ENCODE measurements around the gene GNG7. TPM values are rescaled to one million over a fixed set of nuclear protein-coding genes. Genes with fewer than 3 reads are reported as not detected.

The GNG7 gene
- total RNA-seq, 1 donor from 2014 or later, result 5.1 TPM

- Mint-ChIP-seq H3K4me3 (ENCODE audit: unreplicated experiment) (peak overlapping the region; percentile 26), H3K4me1 (ENCODE audit: unreplicated experiment) (peaks cover 41% of the 10 kb centered on the region), H3K36me3 (ENCODE audit: unreplicated experiment) (no peaks in the 10 kb centered on the region), H3K27ac (ENCODE audit: unreplicated experiment) (peak overlapping the region; percentile 52), H3K9me3 (ENCODE audit: unreplicated experiment) (no peaks in the 10 kb centered on the region), H3K27me3 (ENCODE audit: unreplicated experiment) (no peaks in the 10 kb centered on the region)
- TF ChIP-seq CTCF (IDR thresholded peaks at IDR 0.05), result no peak
- DNase-seq (ENCODE audit: extremely low spot score, unreplicated experiment), result peak; percentile 91
Observed at GRCh38 chr19:2722541-2723344, 20.2 kb upstream of the GNG7 start.

GRCh38 chr19:2721570-2722540 lies 19.4 kb upstream of the GNG7 start:
- Mint-ChIP-seq H3K27ac (ENCODE audit: unreplicated experiment) (no peak overlapping the region), H3K4me1 (ENCODE audit: unreplicated experiment) (peaks cover 36% of the 10 kb centered on the region), H3K9me3 (ENCODE audit: unreplicated experiment) (no peaks in the 10 kb centered on the region), H3K27me3 (ENCODE audit: unreplicated experiment) (no peaks in the 10 kb centered on the region), H3K36me3 (ENCODE audit: unreplicated experiment) (no peaks in the 10 kb centered on the region), H3K4me3 (ENCODE audit: unreplicated experiment) (peak overlapping the region; percentile 58)
- no peak for TF ChIP-seq CTCF (IDR thresholded peaks at IDR 0.05)
- no peak for DNase-seq (ENCODE audit: extremely low spot score, unreplicated experiment)

GRCh38 chr19:2720777-2721569 lies 18.5 kb upstream of the GNG7 start, which contains the start of gene DIRAS1:
DIRAS1 (minus strand) TSS chr19:2721372; CDS start chr19:2717806, 3,566 bp downstream.
- DNase-seq (ENCODE audit: extremely low spot score, unreplicated experiment), result no peak
- Mint-ChIP-seq H3K4me3 (ENCODE audit: unreplicated experiment) (peak within 1 kb of the TSS; percentile 65), H3K4me1 (ENCODE audit: unreplicated experiment) (peaks cover 28% of the 10 kb centered on the region), H3K9me3 (ENCODE audit: unreplicated experiment) (peaks cover under 1% of the 10 kb centered on the region), H3K27me3 (ENCODE audit: unreplicated experiment) (no peaks in the 10 kb centered on the region), H3K36me3 (ENCODE audit: unreplicated experiment) (peaks cover under 1% of the 10 kb centered on the region), H3K27ac (ENCODE audit: unreplicated experiment) (no peak within 1 kb of the TSS)
- no peak for TF ChIP-seq CTCF (IDR thresholded peaks at IDR 0.05)

GRCh38 chr19:2719920-2720776 lies 17.7 kb upstream of the GNG7 start:
- Mint-ChIP-seq H3K9me3 (ENCODE audit: unreplicated experiment) (peaks cover 8% of the 10 kb centered on the region), H3K36me3 (ENCODE audit: unreplicated experiment) (peaks cover 3% of the 10 kb centered on the region), H3K27ac (ENCODE audit: unreplicated experiment) (no peak overlapping the region)

More at GRCh38 chr19:2719920-2720776, 17.7 kb upstream of the GNG7 start:
- TF ChIP-seq CTCF (IDR thresholded peaks at IDR 0.05), result no peak
- Mint-ChIP-seq H3K4me3 (ENCODE audit: unreplicated experiment) (peak overlapping the region; percentile 65), H3K4me1 (ENCODE audit: unreplicated experiment) (peaks cover 28% of the 10 kb centered on the region), H3K27me3 (ENCODE audit: unreplicated experiment) (no peaks in the 10 kb centered on the region)
- DNase-seq (ENCODE audit: extremely low spot score, unreplicated experiment), result no peak
